LNCaP clone FGC (cell line): ENCODE data around the gene CCT6B.

Experiments used
- DNase-seq: peaks from one replicate; pipeline ENCODE4 v3.0.0-alpha.2; 2011; ENCODE audit warnings: low read depth
- H3K4me3 ChIP-seq: 2 replicates; pipeline ENCODE4 v1.5.1; 2011; ENCODE audit warnings: mild to moderate bottlenecking, low read depth, low read length, control low read depth
- TF ChIP-seq, protein P1 (sequence below): IDR thresholded peaks from 2 replicates; pipeline ENCODE4 v1.5.1; 2012; ENCODE audit warnings: mild to moderate bottlenecking; ENCODE audit not compliant: control insufficient read depth, insufficient read depth; ENCODE audit errors: extremely low read depth

CCT6B gene

DNA sequence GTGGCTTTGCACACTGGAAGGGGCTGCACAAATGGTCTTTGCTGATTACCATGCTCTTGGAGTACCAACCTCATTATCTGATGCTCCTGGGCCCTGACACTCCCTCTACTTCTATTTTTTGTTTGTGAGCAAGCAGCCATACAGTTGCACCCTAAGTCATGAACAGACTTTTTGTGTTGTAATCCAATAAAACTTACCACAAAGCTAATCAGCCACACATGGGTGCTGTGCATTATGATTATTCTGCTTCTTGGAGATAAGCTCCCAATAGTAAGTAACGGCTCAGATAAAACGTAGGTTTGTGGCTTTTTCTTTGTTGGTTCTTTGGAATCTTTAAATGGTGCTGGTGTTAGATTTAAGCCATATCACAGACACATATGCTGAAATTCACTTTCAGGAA is 76.2 kb downstream of the CCT6B start:
- DNase-seq: no peak

DNA sequence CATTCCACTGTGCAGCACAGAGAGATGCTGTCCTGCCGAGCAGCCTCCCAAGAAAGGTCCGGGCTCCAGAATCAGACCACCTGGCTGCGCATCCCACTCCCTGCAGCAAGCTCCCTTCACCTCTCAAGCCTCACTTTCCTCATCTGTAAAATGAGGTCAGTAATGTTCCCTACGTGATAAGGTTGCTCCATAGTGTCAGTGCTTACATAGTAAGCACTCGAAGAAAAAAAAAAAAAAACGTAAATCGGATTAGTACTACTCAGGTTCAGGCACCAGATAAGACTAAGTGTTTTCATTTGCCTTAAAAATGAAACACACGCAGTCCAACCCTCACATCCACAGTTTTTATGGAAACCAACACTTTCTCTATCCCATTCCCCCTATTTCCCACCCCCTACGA is 76.7 kb downstream of the CCT6B start:
- TF ChIP-seq, protein P1, sequence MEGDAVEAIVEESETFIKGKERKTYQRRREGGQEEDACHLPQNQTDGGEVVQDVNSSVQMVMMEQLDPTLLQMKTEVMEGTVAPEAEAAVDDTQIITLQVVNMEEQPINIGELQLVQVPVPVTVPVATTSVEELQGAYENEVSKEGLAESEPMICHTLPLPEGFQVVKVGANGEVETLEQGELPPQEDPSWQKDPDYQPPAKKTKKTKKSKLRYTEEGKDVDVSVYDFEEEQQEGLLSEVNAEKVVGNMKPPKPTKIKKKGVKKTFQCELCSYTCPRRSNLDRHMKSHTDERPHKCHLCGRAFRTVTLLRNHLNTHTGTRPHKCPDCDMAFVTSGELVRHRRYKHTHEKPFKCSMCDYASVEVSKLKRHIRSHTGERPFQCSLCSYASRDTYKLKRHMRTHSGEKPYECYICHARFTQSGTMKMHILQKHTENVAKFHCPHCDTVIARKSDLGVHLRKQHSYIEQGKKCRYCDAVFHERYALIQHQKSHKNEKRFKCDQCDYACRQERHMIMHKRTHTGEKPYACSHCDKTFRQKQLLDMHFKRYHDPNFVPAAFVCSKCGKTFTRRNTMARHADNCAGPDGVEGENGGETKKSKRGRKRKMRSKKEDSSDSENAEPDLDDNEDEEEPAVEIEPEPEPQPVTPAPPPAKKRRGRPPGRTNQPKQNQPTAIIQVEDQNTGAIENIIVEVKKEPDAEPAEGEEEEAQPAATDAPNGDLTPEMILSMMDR: no peak
- H3K4me3 ChIP-seq: no peak overlapping the region
- DNase-seq: no peak

More for the DNA sequence above, 76.2 kb downstream of the CCT6B start:
- TF ChIP-seq, protein P1: no peak
- no peak overlapping the region for H3K4me3 ChIP-seq

DNA sequence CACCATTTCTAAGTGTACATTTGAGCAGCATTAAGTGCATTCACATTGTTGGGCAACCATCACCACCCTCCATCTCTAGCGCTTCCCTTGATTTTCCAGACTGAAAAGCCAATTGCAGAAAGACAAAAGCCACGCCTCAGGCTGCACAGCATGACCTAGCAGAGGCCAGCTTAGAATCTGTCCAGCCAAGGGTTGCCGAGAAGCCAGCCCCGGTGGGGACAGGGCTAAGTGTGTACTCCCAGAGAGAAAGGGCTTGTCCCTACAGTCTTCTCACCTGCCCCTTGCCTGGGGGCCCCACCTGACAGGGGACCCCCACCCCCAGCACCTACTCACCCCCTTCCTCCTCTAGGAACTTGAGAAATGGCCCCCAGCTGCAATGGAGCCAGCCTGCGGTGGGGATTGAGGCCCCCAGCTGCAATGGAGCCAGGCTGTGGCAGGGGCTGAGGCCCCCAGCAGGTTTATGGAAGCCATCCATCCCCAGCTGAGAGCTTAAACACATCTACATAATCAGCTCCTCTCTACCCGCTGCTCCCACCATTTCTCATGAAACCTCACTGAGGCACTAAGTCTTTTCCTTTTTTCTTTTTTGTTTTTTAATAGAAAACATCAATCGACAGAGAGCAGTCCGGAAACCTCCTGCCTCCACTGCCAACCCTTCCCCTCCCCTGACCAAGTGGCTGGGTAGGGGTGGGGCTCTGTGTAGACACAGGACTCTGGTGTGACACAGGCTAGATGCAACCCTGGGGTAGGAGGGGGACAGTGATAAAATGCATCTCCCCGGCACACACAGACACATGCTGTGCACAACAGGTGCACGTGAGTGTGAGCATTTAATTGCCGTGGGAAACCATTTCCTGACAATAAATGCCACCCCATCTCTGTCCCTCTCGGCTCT is 77.9 kb downstream of the CCT6B start:
- no peak for DNase-seq
- TF ChIP-seq, protein P1: no peak
- no peak overlapping the region for H3K4me3 ChIP-seq

GRCh38 chr17:34879146-34879545 is 82.1 kb downstream of the CCT6B start:
- TF ChIP-seq, protein P1: no peak
- DNase-seq: no peak
- no peak overlapping the region for H3K4me3 ChIP-seq
